Measurements from ENCODE around the gene ROGDI.

The ROGDI gene

GRCh38 chr16:4803401-4803844 lies 990 bp upstream of the ROGDI start:
- TF ChIP-seq GATA2 (IDR thresholded peaks at IDR 0.05; ENCODE audit: low read depth, low read length): no peak
- no peak for TF ChIP-seq GATA3 (IDR thresholded peaks at IDR 0.05; ENCODE audit: low read depth, low read length)

- TF ChIP-seq GATA2 (IDR thresholded peaks at IDR 0.05; ENCODE audit: low read depth, low read length): no peak
- TF ChIP-seq GATA3 (IDR thresholded peaks at IDR 0.05; ENCODE audit: low read depth, low read length): no peak
These were observed 340 bp upstream of the ROGDI start for GRCh38 chr16:4802659-4803287.

- TF ChIP-seq GATA2 (IDR thresholded peaks at IDR 0.05; ENCODE audit: low read depth, low read length) (no peak), GATA3 (IDR thresholded peaks at IDR 0.05; ENCODE audit: low read depth, low read length) (no peak)
These were observed 1.1 kb downstream of the ROGDI start for GRCh38 chr16:4801051-4801961.

DNA sequence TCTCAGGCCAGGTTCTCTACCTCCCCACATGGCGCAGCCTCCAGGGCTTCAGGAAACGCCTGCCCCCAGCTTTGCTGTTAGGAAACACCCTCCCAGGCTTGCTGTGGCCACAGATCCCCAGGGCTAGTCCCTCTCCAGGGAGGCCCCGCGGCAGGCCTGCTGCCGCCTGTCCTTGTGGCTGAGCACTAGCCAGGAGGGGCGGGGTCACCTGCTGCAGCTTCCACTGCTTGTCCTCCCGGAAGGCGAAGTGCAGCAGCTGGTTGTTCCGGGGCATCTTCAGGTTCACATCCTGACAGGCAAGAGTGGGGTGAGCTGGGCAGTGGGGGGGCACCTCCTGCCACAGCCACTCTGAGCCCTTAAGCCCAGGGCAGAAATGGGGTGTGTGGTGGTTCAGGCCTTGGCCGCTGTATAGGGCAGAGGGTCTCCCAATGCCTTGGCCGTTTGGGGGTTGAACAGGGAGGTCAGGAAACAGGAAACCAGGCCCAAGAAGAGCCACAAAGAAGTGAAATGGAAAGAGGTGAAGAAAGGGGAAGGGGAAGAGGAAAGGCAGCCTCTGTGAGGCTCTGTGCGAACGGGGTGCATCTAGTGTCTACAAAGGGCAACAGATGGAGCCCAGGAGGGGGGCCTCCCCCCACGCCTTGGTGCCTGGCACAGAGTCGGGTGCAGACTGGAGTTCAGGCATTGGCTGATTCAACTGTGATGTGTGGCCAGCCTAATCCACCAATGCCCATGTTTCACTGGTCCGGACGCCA lies 2.0 kb downstream of the ROGDI start:
- TF ChIP-seq GATA2 (IDR thresholded peaks at IDR 0.05; ENCODE audit: low read depth, low read length) (no peak), GATA3 (IDR thresholded peaks at IDR 0.05; ENCODE audit: low read depth, low read length) (no peak)

- TF ChIP-seq GATA3 (IDR thresholded peaks at IDR 0.05; ENCODE audit: low read depth, low read length): no peak
- TF ChIP-seq GATA2 (IDR thresholded peaks at IDR 0.05; ENCODE audit: low read depth, low read length): no peak
These were observed 3.1 kb downstream of the ROGDI start for GRCh38 chr16:4799171-4799855.

GRCh38 chr16:4798456-4798855 lies 4.0 kb downstream of the ROGDI start:
- TF ChIP-seq GATA2 (IDR thresholded peaks at IDR 0.05; ENCODE audit: low read depth, low read length) (no peak), GATA3 (IDR thresholded peaks at IDR 0.05; ENCODE audit: low read depth, low read length) (no peak)

DNA sequence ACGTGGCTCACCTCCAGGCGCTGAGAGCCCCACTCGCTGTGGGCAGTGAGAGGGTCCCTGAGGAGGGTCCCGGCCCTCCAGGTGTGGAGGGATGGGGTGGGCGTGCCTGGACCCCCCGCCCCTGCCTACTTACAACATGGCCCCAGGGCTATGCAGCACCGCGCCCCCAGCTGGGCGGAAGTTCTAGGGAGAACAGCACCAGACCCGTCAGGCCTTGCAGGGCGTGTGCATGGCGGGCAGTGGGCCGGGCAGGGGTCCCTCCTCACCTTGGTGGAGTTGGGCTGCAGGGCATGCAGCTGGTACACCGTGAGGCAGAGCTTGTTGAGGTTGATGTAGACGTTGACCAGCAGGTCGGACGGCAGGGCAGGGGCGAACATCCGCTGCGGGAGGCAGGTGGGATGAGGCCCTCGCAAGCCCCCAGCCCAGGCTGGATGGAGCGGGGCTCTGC lies 4.6 kb downstream of the ROGDI start:
- no peak for TF ChIP-seq GATA2 (IDR thresholded peaks at IDR 0.05; ENCODE audit: low read depth, low read length)
- no peak for TF ChIP-seq GATA3 (IDR thresholded peaks at IDR 0.05; ENCODE audit: low read depth, low read length)

DNA sequence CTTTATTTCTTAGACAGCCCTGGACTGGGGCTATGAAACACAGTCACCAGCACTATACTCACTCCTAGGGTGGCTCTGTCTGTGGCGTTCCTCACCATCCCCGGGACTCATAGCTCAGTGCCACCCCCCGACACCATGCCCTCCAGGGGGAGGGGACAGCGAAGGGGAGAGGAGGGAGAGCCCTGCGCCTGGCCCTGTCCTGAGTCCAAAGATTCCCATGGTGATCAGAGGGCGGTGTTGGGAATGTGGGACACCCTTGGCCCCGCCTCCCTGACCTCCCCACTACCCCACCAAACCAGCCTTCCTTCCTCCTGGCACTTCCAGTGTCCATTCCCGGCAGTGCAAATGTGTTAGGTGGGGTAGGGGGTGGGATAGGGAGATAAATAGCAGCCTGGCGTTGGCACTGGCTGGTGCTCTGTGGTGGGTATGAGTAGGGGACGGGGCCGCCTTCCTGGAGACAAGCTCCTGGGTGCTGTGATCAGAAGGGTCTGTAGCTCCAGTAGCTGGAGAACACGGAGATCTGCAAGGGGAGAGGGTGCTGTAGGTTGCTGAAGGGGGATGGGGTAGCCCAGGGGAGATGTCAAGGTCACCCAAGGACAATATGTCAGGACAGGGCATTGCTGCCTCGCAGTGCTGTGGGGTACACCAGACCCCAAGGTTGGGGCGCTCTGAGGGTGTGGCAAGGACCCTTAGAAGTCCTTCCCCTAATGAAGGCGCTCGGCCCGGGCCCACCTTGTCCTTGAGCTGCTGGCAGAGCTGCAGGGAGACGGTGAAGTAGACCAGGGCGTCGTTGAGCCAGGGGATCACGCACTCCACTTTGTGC lies 5.2 kb downstream of the ROGDI start:
- TF ChIP-seq GATA2 (IDR thresholded peaks at IDR 0.05; ENCODE audit: low read depth, low read length) (no peak), GATA3 (IDR thresholded peaks at IDR 0.05; ENCODE audit: low read depth, low read length) (no peak)

- TF ChIP-seq GATA2 (IDR thresholded peaks at IDR 0.05; ENCODE audit: low read depth, low read length) (no peak), GATA3 (IDR thresholded peaks at IDR 0.05; ENCODE audit: low read depth, low read length) (no peak)
These were observed 6.4 kb downstream of the ROGDI start for GRCh38 chr16:4795828-4796572.

DNA sequence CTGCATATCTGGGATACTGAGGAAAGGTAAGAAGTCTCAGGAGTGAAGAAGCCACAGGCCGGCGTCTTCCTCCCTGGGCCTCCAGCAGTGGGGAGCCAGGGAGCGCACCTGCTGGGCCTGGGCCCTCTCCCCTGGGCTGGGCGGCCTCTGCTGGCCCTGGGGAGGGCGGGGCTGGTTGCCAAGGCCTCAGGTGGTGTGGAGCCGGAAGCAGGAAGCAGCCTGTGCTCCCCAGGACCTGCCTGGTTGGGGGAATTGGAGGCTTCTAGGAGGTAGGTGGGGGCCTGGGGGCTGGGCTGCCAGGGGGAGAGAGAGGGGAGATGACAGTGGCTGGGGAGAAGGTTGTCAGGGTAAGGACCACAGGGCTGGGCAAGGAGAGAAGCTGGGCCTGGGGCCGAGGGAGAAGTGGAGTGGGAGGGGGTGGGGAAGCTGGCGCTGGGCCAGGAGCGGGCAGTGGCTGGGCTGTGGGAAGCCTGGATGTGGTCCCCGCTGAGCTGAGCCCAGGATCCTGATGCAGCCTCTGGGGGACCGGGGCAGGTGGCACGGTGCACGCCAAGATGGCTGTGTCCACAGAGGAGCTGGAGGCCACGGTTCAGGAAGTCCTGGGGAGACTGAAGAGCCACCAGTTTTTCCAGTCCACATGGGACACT lies 7.1 kb downstream of the ROGDI start, which contains the start of gene SMIM22:
TSS of gene SMIM22 (plus strand) at position 189 of the 647 bp plus-strand sequence. CDS start at position 555, 366 bp downstream.
- TF ChIP-seq GATA3 (IDR thresholded peaks at IDR 0.05; ENCODE audit: low read depth, low read length) (no peak), GATA2 (IDR thresholded peaks at IDR 0.05; ENCODE audit: low read depth, low read length) (no peak)

DNA sequence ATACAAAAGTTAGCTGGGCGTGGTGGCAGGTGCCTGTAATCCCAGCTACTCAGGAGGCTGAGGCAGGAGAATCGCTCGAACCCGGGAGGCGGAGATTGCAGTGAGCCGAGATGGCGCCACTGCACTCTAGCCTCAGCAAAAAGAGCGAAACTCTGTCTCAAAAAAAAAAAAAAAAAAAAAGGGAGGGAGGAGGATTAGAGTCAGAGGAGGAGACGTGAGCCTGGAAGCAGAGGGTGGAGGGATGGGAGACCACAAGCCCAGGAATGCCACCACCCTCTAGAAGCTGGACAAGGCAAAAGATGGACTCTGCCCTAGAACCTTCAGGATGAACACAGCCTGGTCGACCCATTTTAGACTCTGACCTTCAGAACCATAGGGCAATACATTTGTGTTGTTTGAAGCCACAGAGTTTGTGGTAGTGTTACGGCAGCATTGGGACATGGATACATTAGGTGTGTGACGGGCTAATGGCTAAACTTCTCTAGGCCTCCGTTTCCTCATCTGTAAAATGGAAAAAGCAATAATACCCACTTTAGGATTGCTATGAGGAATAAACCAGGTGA lies 9.4 kb downstream of the ROGDI start:
- TF ChIP-seq GATA2 (IDR thresholded peaks at IDR 0.05; ENCODE audit: low read depth, low read length) (no peak), GATA3 (IDR thresholded peaks at IDR 0.05; ENCODE audit: low read depth, low read length) (no peak)
